Lung (tissue), 12 donors: ENCODE results near the gene TRABD2A. TPM values are rescaled to one million over a fixed set of nuclear protein-coding genes. Genes with fewer than 3 reads are reported as not detected.

Experiments
- ATAC-seq: fragments of 200-7000 bp; cut with Tn5 transposase; one replicate; pipeline ENCODE4 v1.9.1; 2020; ENCODE audit warnings: moderate number of reproducible peaks; ENCODE audit not compliant: insufficient read depth, low FRiP score
- DNase-seq, 3 donors: peaks; one replicate each; pipeline ENCODE4 v3.0.0-alpha.2; 2013 to 2017
- H3K27ac ChIP-seq, 2 donors: one replicate each; pipeline ENCODE4 v1.5.1; 2013; ENCODE audit warnings: mild to moderate bottlenecking in 2 of 2, moderate library complexity in 2 of 2, control low read depth in 1 of 2, inconsistent platforms in 1 of 2, low read depth in 1 of 2, low read length in 1 of 2
- H3K27me3 ChIP-seq, 3 donors: one replicate each; pipeline ENCODE4 v1.5.1; 2013; ENCODE audit warnings: low read length in 2 of 3; ENCODE audit not compliant: control insufficient read depth in 3 of 3, insufficient read depth in 3 of 3
- H3K36me3 ChIP-seq, 4 donors: one replicate each; pipeline ENCODE4 v1.5.1; 2013; ENCODE audit warnings: low read length in 4 of 4, mild to moderate bottlenecking in 1 of 4, moderate library complexity in 1 of 4; ENCODE audit not compliant: control insufficient read depth in 4 of 4, insufficient read depth in 4 of 4
- H3K4me1 ChIP-seq, 5 donors: one replicate each; pipeline ENCODE4 v1.5.1; 2013; ENCODE audit warnings: low read length in 5 of 5, mild to moderate bottlenecking in 2 of 5, moderate library complexity in 1 of 5; ENCODE audit not compliant: control insufficient read depth in 5 of 5, insufficient read depth in 5 of 5
- H3K4me3 ChIP-seq: one replicate; pipeline ENCODE4 v1.5.1; 2013; ENCODE audit warnings: mild to moderate bottlenecking, control low read depth, moderate library complexity
- H3K9ac ChIP-seq, 2 donors: one replicate each; pipeline ENCODE4 v1.5.1; 2013; ENCODE audit warnings: low read length in 2 of 2, control low read depth in 1 of 2; ENCODE audit not compliant: insufficient read depth in 1 of 2
- H3K9me3 ChIP-seq, 4 donors: one replicate each; pipeline ENCODE4 v1.5.1; 2013; ENCODE audit warnings: low read length in 3 of 4, mild to moderate bottlenecking in 1 of 4, moderate library complexity in 1 of 4; ENCODE audit not compliant: control insufficient read depth in 4 of 4, insufficient read depth in 3 of 4
- CTCF ChIP-seq: IDR thresholded peaks from 2 replicates; pipeline ENCODE4 v1.5.1; 2012; ENCODE audit warnings: mild to moderate bottlenecking; ENCODE audit errors: control extremely low read depth, extremely low read depth
- WGBS, 2 donors: extraction: QIAGEN DNeasy Blood & Tissue Kit; methylation state at CpG; one replicate each; pipeline ENCODE4 v1.1.7; 2013; 5-methylcytosine and 5-hydroxymethylcytosine counted together
- polyA plus RNA-seq, 2 donors: library from polyadenylated mRNA; stranded (reverse); fragments of 200-250 nt; gene quantifications; one replicate each; pipeline ENCODE4 v1.2.1, GENCODE V29; 2013
- total RNA-seq, 2 donors: library from RNA; depleted of rRNA in 1 of 2; stranded (reverse); fragments of >200 nt in 1 of 2; gene quantifications; one replicate each; pipeline ENCODE4 v1.2.1, GENCODE V29; 2014 to 2021
- donor health status: control.
- donor health status: control.
- donor health status: Bipolar disorder and iron deficiency.
- donor health status: healthy.
- donor health status: DM: yes; HTN: yes; CAD: no.

Gene TRABD2A
- total and polyA plus RNA-seq, 4 donors = 1.9 to 3.1 (median 2.3) TPM

DNA sequence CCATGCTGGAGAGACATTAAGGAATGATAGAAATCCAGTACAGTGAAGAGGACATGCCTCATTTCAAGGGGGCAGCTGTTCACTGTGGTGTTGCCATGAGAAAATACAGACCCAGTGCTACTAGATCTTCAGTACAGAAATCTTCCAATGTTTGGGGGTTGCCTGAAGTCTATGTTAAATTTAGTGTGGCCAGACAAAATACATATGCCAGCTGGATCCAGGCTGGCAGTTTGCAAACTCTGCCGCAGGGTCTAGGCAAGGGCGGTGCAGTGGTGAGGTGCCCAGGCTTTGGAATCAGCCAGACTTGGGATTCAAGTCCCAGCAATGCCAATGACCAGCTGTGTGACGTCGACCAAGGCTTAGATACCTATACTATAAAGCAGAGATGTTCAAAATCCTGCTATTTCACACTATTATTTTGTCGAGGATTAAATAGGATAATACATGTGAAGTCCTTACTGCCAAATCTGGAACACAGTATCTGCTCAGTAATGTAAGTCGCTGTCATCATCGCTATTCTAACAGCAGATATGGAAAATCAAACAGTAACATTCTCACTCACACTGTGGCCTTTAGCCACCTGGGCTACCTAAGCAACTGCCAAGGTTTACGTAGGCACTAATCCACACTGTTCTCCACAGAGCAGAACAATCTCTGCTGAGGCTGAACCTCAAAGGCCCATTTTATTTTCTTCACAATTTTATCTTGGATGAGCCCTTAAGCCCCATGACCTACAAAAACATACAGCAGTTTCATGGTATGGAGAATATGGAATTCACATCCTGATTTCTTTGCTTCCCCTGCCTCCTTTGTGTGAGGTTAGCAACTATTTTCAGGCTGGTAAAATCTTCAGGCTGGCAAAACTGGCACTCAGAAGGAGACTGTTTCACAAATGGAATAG, 18.7 kb upstream of the TRABD2A start:
- WGBS, 2 donors = 88 to 91% methylated on average over 8 of the region's 8 CpGs
- H3K27me3 ChIP-seq = no peaks in the 10 kb centered on the region
- H3K9me3 ChIP-seq = no peaks in the 10 kb centered on the region
- no peak for TF ChIP-seq CTCF
- peaks cover 4 to 36% (median 5%) of the 10 kb centered on the region in 5 donors for H3K4me1 ChIP-seq
- H3K27ac ChIP-seq = no peak overlapping the region
- H3K9ac ChIP-seq = peak overlapping the region in 1 of 2 donors; percentile 11
- DNase-seq (peak; percentile 45 to 81 (median 78)), ATAC-seq (no peak)
- H3K4me3 ChIP-seq = no peak overlapping the region
- H3K36me3 ChIP-seq = no peaks in the 10 kb centered on the region

DNA sequence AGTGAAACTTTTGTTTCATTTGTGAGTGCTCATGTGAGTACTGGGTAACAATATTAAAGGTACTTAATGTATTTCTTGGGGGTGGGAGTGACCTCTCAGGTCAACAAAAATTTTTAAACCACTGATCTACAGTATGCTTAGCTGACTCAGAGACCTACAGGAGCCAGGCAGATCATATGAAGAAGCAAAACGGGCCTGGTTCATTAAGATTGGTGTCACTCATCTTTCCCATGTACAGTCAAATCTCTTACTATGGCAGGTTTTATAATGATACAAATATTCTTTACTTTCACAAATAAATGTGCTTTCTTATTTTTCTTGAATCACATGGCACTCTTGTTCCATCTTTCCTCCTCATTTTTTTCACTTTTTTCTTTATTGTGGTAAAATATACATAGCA, 16.9 kb upstream of the TRABD2A start:
- DNase-seq = no peak
- TF ChIP-seq CTCF = no peak
- 44 to 74% methylated on average over 1 of the region's 1 CpG for WGBS, 2 donors
- no peaks in the 10 kb centered on the region for H3K9me3 ChIP-seq
- ATAC-seq = no peak
- no peaks in the 10 kb centered on the region for H3K36me3 ChIP-seq
- no peaks in the 10 kb centered on the region for H3K27me3 ChIP-seq
- H3K4me1 ChIP-seq = peaks cover 3 to 33% (median 4%) of the 10 kb centered on the region in 5 donors
- no peak overlapping the region for H3K9ac ChIP-seq
- H3K27ac ChIP-seq = peak overlapping the region in 1 of 2 donors; percentile 6
- no peak overlapping the region for H3K4me3 ChIP-seq

DNA sequence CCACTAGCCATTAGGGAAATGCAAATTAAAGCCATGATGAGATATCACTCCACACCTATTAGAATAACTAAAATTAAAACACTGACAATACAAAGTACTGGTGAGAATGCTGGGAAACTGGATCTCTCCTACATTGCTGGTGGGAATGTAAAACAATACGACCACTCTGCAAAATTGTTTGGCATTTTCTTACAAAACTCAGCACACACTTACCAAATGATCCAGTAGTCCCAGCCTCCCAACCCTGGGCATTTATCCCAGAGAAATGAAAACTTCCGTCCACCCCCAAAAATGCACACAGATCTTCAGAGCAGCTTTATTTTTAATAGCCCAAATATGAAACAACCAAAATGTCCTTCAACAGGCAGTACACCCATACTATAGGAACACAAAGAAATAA, 15.7 kb upstream of the TRABD2A start:
- no peaks in the 10 kb centered on the region for H3K9me3 ChIP-seq
- 80 to 84% methylated on average over 2 of the region's 2 CpGs for WGBS, 2 donors
- H3K4me1 ChIP-seq = peaks cover 3 to 33% (median 4%) of the 10 kb centered on the region in 5 donors
- TF ChIP-seq CTCF = no peak
- DNase-seq = no peak
- no peak overlapping the region for H3K27ac ChIP-seq
- H3K27me3 ChIP-seq = no peaks in the 10 kb centered on the region
- H3K4me3 ChIP-seq = no peak overlapping the region
- no peaks in the 10 kb centered on the region for H3K36me3 ChIP-seq
- no peak overlapping the region for H3K9ac ChIP-seq
- ATAC-seq = no peak
